HG02884 (cell line): ENCODE data around the gene SLC2A2.

ENCODE experiments used
- ATAC-seq: cut with Tn5 transposase; IDR thresholded peaks from one replicate; pipeline ENCODE4 v1.9.1; 2021; ENCODE audit warnings: mild to moderate bottlenecking, moderate library complexity; ENCODE audit not compliant: unreplicated experiment

SLC2A2 gene

GRCh38 chr3:171038342-171038741 is 11.8 kb upstream of the SLC2A2 start:
- no peak for ATAC-seq

- no peak for ATAC-seq
Observed at GRCh38 chr3:171028779-171029232, 2.3 kb upstream of the SLC2A2 start.

GRCh38 chr3:171028025-171028778 is 1.7 kb upstream of the SLC2A2 start:
- no peak for ATAC-seq

GRCh38 chr3:171023566-171023965 is 3.0 kb downstream of the SLC2A2 start:
- no peak for ATAC-seq

GRCh38 chr3:171021377-171021776 is 5.1 kb downstream of the SLC2A2 start:
- no peak for ATAC-seq

- no peak for ATAC-seq
Observed at GRCh38 chr3:171018156-171018935, 8.2 kb downstream of the SLC2A2 start.

- ATAC-seq, result no peak
Observed at GRCh38 chr3:171013822-171014748, 12.4 kb downstream of the SLC2A2 start.

- ATAC-seq, result no peak
Observed at GRCh38 chr3:171011873-171012336, 14.6 kb downstream of the SLC2A2 start.

GRCh38 chr3:171011109-171011872 is 15.2 kb downstream of the SLC2A2 start:
- no peak for ATAC-seq

- ATAC-seq, result no peak
Observed at GRCh38 chr3:171007316-171007715, 19.2 kb downstream of the SLC2A2 start.

- ATAC-seq, result no peak
Observed at GRCh38 chr3:171005648-171006047, 20.9 kb downstream of the SLC2A2 start.

GRCh38 chr3:171001957-171002694 is 24.4 kb downstream of the SLC2A2 start:
- ATAC-seq, result no peak

GRCh38 chr3:171001250-171001893 is 25.1 kb downstream of the SLC2A2 start:
- no peak for ATAC-seq

GRCh38 chr3:171000281-171000680 is 26.2 kb downstream of the SLC2A2 start:
- ATAC-seq, result no peak

- no peak for ATAC-seq
Observed at GRCh38 chr3:170999737-171000242, 26.7 kb downstream of the SLC2A2 start.

- ATAC-seq, result no peak
Observed at GRCh38 chr3:170997961-170998913, 28.3 kb downstream of the SLC2A2 start.

- no peak for ATAC-seq
Observed at GRCh38 chr3:170992854-170993253, 33.7 kb downstream of the SLC2A2 start.

GRCh38 chr3:170991664-170992063 is 34.9 kb downstream of the SLC2A2 start:
- no peak for ATAC-seq
